Esophagus (tissue), 2 donors: Measurements from ENCODE around the gene RAI14. TPM values are rescaled to one million over a fixed set of nuclear protein-coding genes. Genes with fewer than 3 reads are reported as not detected.

ENCODE experiments used
- H3K27ac ChIP-seq, 2 donors: one replicate each; pipeline ENCODE4 v1.5.1; 2013; ENCODE audit warnings: low read depth in 2 of 2, mild to moderate bottlenecking in 2 of 2, inconsistent platforms in 1 of 2, low read length in 1 of 2, moderate library complexity in 1 of 2
- H3K27me3 ChIP-seq, 2 donors: one replicate each; pipeline ENCODE4 v1.6.1; 2013; ENCODE audit warnings: low read length in 2 of 2, control low read depth in 1 of 2, mild to moderate bottlenecking in 1 of 2; ENCODE audit not compliant: insufficient read depth in 2 of 2, control insufficient read depth in 1 of 2
- H3K36me3 ChIP-seq, 2 donors: one replicate each; pipeline ENCODE4 v1.6.1; 2013; ENCODE audit warnings: low read length in 1 of 2; ENCODE audit not compliant: control insufficient read depth in 2 of 2, insufficient read depth in 2 of 2
- H3K4me1 ChIP-seq, 2 donors: one replicate each; pipeline ENCODE4 v1.6.1; 2013; ENCODE audit warnings: low read length in 1 of 2; ENCODE audit not compliant: control insufficient read depth in 2 of 2, insufficient read depth in 2 of 2
- H3K4me3 ChIP-seq, 2 donors: one replicate each; pipeline ENCODE4 v1.5.1; 2013; ENCODE audit warnings: low read length in 2 of 2, mild to moderate bottlenecking in 2 of 2, low read depth in 1 of 2, moderate library complexity in 1 of 2
- H3K9me3 ChIP-seq, 2 donors: one replicate each; pipeline ENCODE4 v1.6.1; 2013; ENCODE audit warnings: mild to moderate bottlenecking in 2 of 2, low read depth in 1 of 2, low read length in 1 of 2, moderate library complexity in 1 of 2; ENCODE audit not compliant: control insufficient read depth in 2 of 2, insufficient read depth in 1 of 2
- WGBS, 2 donors: extraction: QIAGEN DNeasy Blood & Tissue Kit; methylation state at CpG; one replicate each; pipeline ENCODE4 v1.1.7; 2013; 5-methylcytosine and 5-hydroxymethylcytosine counted together
- polyA plus RNA-seq, 2 donors: library from polyadenylated mRNA; stranded (reverse); fragments of 200-250 nt; gene quantifications; one replicate each; pipeline ENCODE4 v1.2.3, GENCODE V29; 2013
- donor health status: healthy with polysubstance abuse.
- donor health status: Bipolar disorder and iron deficiency.

The RAI14 gene
- polyA plus RNA-seq, 2 donors, result 2.1 to 3.4 TPM

DNA sequence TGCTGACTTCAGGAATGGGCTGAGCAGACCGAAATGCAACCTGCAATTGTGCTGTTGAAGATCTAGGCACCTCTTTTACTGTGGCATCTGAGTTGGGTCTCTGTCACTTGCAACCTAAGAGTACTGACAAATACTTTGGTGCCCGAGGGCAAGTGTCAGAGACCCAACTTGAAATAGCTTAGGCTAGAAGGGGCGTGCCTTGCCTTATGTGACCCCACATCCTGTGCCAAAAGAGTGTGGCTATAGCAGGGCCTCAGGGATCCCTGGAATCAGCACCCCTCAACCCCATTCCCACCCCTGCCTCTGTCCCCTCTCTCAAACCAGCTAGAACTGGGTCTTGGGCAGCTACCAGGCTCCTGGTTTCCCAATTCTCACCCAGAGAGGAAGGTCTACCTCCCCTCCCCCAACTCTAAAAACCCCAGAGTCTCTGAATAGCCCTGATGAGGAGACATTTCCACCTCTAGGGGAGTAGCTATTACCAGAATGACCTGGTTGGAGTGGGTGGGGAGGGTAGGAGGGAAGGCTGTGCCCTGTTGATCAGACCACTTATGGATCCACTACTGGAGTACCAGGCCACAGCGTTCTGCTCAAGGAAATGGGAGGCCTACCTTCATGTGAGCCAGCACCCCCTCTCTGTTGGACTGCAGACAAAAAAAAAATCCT, 17.5 kb downstream of the RAI14 start:
- peaks cover 2 to 4% of the 10 kb centered on the region in 2 donors for H3K4me1 ChIP-seq
- WGBS, 2 donors, result 74 to 85% methylated on average over 4 of the region's 4 CpGs
- no peaks in the 10 kb centered on the region for H3K9me3 ChIP-seq
- no peaks in the 10 kb centered on the region for H3K27me3 ChIP-seq
- H3K36me3 ChIP-seq, result no peaks in the 10 kb centered on the region
- no peak overlapping the region for H3K4me3 ChIP-seq
- peak overlapping the region; percentile 8 to 52 for H3K27ac ChIP-seq

DNA sequence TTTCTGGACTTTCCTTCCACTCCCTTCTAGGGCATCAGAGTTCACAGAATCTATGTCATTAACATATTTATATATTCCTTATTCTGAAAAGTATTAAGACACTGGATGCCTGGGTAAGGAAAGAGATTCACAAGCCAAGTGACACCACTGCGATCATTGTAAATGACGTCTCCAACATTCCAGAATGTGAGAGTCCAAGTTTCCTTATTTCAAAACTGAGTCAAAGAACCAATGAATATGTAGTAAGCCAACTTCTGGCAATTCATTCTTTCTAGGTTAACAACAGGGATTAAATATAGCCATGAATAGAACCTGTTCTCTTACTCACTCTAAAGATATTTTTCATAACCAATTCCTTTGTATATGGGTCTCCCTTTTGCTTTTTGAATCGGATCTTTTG, 18.1 kb downstream of the RAI14 start:
- no peaks in the 10 kb centered on the region for H3K9me3 ChIP-seq
- peaks cover 2 to 4% of the 10 kb centered on the region in 2 donors for H3K4me1 ChIP-seq
- H3K4me3 ChIP-seq, result no peak overlapping the region
- peak overlapping the region in 1 of 2 donors; percentile 59 for H3K27ac ChIP-seq
- WGBS, 2 donors, result 29 to 59% methylated on average over 3 of the region's 3 CpGs
- H3K27me3 ChIP-seq, result no peaks in the 10 kb centered on the region
- H3K36me3 ChIP-seq, result no peaks in the 10 kb centered on the region

- H3K4me1 ChIP-seq, result peaks cover 2 to 4% of the 10 kb centered on the region in 2 donors
- H3K27ac ChIP-seq, result no peak overlapping the region
- no peaks in the 10 kb centered on the region for H3K36me3 ChIP-seq
- H3K27me3 ChIP-seq, result no peaks in the 10 kb centered on the region
- no peak overlapping the region for H3K4me3 ChIP-seq
- H3K9me3 ChIP-seq, result no peaks in the 10 kb centered on the region
- WGBS, 2 donors, result 83 to 88% methylated on average over 3 of the region's 3 CpGs
Observed at GRCh38 chr5:34675857-34676256, 19.7 kb downstream of the RAI14 start.

- H3K27ac ChIP-seq, result no peak overlapping the region
- H3K4me1 ChIP-seq, result peaks cover 2 to 4% of the 10 kb centered on the region in 2 donors
- WGBS, 2 donors, result 37 to 49% methylated on average over 4 of the region's 4 CpGs
- H3K4me3 ChIP-seq, result no peak overlapping the region
- no peaks in the 10 kb centered on the region for H3K9me3 ChIP-seq
- no peaks in the 10 kb centered on the region for H3K36me3 ChIP-seq
- H3K27me3 ChIP-seq, result no peaks in the 10 kb centered on the region
Observed at GRCh38 chr5:34676416-34676815, 20.3 kb downstream of the RAI14 start.

DNA sequence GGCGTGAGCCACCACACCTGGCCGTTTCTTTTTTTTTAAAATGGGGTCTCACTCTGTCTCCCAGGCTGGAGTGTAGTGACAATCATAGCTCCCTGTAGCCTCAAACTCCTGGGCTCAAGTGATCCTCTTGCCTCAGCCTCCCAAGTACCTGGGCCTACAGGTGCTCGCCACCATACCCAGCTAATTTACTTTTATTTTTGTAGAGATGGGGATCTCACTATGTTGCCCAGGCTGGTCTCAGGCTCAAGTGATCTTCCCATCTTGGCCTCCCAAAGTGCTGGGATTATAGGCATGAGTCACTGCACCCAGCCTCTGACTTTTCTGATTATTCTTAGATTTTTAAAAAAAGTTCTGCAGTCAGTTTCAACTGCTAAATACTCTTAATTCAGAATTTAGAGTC, 21.3 kb downstream of the RAI14 start:
- H3K4me1 ChIP-seq, result peaks cover 2 to 4% of the 10 kb centered on the region in 2 donors
- H3K4me3 ChIP-seq, result no peak overlapping the region
- no peak overlapping the region for H3K27ac ChIP-seq
- no peaks in the 10 kb centered on the region for H3K9me3 ChIP-seq
- H3K27me3 ChIP-seq, result no peaks in the 10 kb centered on the region
- H3K36me3 ChIP-seq, result no peaks in the 10 kb centered on the region
- 93 to 96% methylated on average over 3 of the region's 3 CpGs for WGBS, 2 donors

GRCh38 chr5:34680896-34681295, 24.8 kb downstream of the RAI14 start:
- Histone ChIP-seq H3K27ac (peak overlapping the region in 1 of 2 donors; percentile 8), H3K4me1 (peaks cover 2 to 5% of the 10 kb centered on the region in 2 donors), H3K36me3 (no peaks in the 10 kb centered on the region), H3K4me3 (no peak overlapping the region), H3K9me3 (no peaks in the 10 kb centered on the region), H3K27me3 (no peaks in the 10 kb centered on the region)
- WGBS, 2 donors, result 57 to 66% methylated on average over 2 of the region's 2 CpGs

- peaks cover 0 to 2% of the 10 kb centered on the region in 2 donors for H3K36me3 ChIP-seq
- WGBS, 2 donors, result 46 to 52% methylated on average over 8 of the region's 8 CpGs
- no peaks in the 10 kb centered on the region for H3K27me3 ChIP-seq
- H3K4me3 ChIP-seq, result no peak overlapping the region
- H3K27ac ChIP-seq, result no peak overlapping the region
- H3K9me3 ChIP-seq, result no peaks in the 10 kb centered on the region
- peaks cover 2 to 5% of the 10 kb centered on the region in 2 donors for H3K4me1 ChIP-seq
Observed at GRCh38 chr5:34682926-34683623, 26.9 kb downstream of the RAI14 start.

DNA sequence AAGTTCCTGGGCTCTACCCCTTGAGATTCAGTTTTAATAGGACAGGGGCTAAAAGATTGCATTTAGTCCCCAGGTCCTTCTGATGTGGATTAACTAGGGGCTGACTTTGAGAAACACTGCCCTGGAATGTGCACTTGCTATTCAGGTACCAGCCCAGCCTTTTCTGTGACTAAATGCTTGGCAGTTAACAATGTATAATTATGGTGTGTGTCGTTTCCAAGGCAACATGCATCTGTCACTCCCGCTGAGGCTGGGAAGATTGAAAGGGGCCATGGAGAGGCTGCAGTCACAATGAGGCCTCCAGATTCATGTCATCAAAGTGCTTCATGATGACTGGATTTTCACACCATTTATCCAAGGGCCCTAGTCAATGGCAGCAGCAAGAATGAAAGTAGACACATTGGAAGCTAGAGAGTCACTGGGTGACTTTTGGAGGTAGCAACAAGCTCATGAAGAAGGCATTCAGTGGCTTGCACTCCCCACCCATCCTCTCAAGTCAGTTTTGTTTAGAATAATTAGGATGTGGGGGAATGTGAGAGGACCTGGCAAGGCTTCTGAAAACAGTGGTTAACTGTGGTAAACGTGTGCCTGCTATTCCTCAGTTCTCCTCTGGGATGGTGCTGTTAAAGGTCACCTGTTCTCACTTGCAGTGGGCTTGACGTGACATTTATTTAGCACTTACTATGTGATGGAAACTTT, 28.3 kb downstream of the RAI14 start:
- no peak overlapping the region for H3K27ac ChIP-seq
- WGBS, 2 donors, result 42 to 44% methylated on average over 4 of the region's 4 CpGs
- no peak overlapping the region for H3K4me3 ChIP-seq
- H3K36me3 ChIP-seq, result peaks cover 0 to 2% of the 10 kb centered on the region in 2 donors
- H3K9me3 ChIP-seq, result no peaks in the 10 kb centered on the region
- H3K27me3 ChIP-seq, result no peaks in the 10 kb centered on the region
- H3K4me1 ChIP-seq, result peaks cover 2 to 5% of the 10 kb centered on the region in 2 donors

DNA sequence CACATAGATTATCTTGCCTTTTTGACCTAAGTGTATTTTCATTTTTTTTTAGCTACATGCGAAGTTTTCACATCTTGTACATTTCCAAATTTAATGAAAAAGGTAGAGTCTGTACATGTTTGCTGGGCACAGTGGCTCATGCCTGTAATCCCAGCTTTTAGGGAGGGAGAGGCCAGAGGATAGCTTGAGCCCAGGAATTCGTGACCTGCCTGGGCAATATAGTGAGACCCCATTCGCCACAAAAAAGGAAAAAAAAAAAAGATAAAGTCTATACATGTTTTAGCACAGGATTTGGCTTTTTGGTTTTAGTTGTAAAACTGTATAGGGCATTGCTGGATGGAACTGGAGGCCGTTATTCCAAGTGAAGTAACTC, 28.8 kb downstream of the RAI14 start:
- Histone ChIP-seq H3K27ac (no peak overlapping the region), H3K27me3 (no peaks in the 10 kb centered on the region), H3K4me1 (peaks cover 2 to 5% of the 10 kb centered on the region in 2 donors), H3K9me3 (no peaks in the 10 kb centered on the region), H3K36me3 (peaks cover 0 to 2% of the 10 kb centered on the region in 2 donors), H3K4me3 (no peak overlapping the region)
- 87 to 88% methylated on average over 4 of the region's 4 CpGs for WGBS, 2 donors
